A673 (cell line): ENCODE measurements around the gene OR6K3.

Experiments
- EZH2 ChIP-seq: fragments of 200-600 bp; sonication (generic); IDR thresholded peaks from 2 replicates; pipeline ENCODE4 v1.6.1; 2017; ENCODE audit warnings: borderline replicate concordance, low read depth, mild to moderate bottlenecking, mixed read lengths, antibody characterized with exemption, low read length; ENCODE audit not compliant: poor library complexity, severe bottlenecking
- TF ChIP-seq, protein P1 (sequence below): fragments of 300-800, 200-600 bp; sonication (generic); conservative IDR thresholded peaks from 2 replicates; pipeline ENCODE4 v1.5.1; 2017; ENCODE audit warnings: low read depth, mild to moderate bottlenecking, antibody characterized with exemption, low read length, moderate library complexity, mixed read lengths

GRCh38 chr1:158675563-158676323, 44.8 kb downstream of the OR6K3 start:
- TF ChIP-seq, protein P1, sequence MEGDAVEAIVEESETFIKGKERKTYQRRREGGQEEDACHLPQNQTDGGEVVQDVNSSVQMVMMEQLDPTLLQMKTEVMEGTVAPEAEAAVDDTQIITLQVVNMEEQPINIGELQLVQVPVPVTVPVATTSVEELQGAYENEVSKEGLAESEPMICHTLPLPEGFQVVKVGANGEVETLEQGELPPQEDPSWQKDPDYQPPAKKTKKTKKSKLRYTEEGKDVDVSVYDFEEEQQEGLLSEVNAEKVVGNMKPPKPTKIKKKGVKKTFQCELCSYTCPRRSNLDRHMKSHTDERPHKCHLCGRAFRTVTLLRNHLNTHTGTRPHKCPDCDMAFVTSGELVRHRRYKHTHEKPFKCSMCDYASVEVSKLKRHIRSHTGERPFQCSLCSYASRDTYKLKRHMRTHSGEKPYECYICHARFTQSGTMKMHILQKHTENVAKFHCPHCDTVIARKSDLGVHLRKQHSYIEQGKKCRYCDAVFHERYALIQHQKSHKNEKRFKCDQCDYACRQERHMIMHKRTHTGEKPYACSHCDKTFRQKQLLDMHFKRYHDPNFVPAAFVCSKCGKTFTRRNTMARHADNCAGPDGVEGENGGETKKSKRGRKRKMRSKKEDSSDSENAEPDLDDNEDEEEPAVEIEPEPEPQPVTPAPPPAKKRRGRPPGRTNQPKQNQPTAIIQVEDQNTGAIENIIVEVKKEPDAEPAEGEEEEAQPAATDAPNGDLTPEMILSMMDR, result no peak
- no peak for TF ChIP-seq EZH2
